ENCODE results near the gene ERC1. TPM values are rescaled to one million over a fixed set of nuclear protein-coding genes. Genes with fewer than 3 reads are reported as not detected.
"Not testable (repeated sequence)": the region's sequence is repeated elsewhere in the genome, so short reads cannot be mapped to it uniquely, and the experiment has no call there.

The ERC1 gene
- total and polyA plus RNA-seq, 2 donors = 26.6 to 76.7 TPM

GRCh38 chr12:1326258-1326657, 335.2 kb downstream of the ERC1 start:
- WGBS = 93% methylated on average over 2 of the region's 2 CpGs
- no peak overlapping the region for H3K27ac ChIP-seq (ENCODE audit: low read depth)
- no peak overlapping the region for H3K4me3 ChIP-seq (ENCODE audit: low read depth, low read length)
- H3K4me1 ChIP-seq (ENCODE audit: insufficient read depth) = no peaks in the 10 kb centered on the region
- no peak for DNase-seq (ENCODE audit: extremely low spot score)
- H3K36me3 ChIP-seq (ENCODE audit: insufficient read depth) = no peaks in the 10 kb centered on the region

DNA sequence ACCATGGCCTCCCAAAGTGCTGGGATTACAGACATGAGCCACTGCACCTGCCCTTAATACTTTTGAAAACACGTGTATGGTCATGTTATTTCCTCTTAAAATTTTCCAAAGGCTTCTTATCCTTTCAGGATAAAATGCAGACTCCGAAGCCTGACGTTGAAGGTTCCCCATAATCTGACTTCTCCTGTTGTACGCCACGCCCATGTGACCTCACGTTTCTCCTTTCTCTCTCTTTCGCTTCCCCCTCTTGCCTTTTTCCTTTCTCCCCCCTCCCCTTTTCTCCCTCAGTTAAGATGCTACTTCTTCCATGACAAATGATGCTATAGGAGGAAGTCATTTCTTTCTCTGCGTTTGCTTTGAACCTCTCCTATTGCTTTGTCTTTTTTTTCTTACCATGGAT, 337.4 kb downstream of the ERC1 start:
- no peak for DNase-seq (ENCODE audit: extremely low spot score)
- H3K4me3 ChIP-seq (ENCODE audit: low read depth, low read length) = no peak overlapping the region
- H3K4me1 ChIP-seq (ENCODE audit: insufficient read depth) = no peaks in the 10 kb centered on the region
- 88% methylated on average over 8 of the region's 8 CpGs for whole genome bisulfite sequencing
- no peaks in the 10 kb centered on the region for H3K36me3 ChIP-seq (ENCODE audit: insufficient read depth)
- H3K27ac ChIP-seq (ENCODE audit: low read depth) = no peak overlapping the region

DNA sequence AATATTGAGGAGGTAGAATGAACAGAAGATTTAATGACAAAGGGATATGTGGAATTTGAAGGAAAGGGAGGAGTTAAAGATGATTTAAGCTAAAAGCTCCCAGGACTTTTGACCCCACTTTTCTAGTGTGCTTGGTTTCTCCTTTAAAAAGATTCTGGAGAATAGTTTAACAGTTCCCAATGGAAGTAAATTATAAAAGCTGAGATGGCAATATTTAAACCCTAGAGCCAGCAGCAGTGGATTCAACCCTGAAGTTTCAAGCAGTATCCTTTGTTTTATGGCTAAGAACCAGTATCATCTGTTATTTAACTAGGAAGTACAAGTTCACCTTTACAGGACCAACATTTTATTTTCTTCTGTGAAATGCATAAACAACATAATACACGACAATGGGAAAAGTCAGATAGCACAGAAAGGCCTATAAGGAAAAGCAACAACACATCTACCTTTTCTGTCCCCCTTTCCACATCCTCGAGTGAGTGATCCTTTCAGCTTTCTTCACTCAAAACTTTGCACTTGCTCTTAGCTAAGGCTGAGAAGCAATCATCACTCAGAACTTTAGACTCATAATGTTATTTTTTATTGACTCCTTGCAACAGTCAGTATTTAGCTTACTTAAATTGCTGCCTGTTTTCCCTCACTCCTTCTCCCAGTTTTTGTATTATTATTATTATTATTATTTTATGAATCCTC, 338.9 kb downstream of the ERC1 start:
- Histone ChIP-seq H3K4me3 (ENCODE audit: low read depth, low read length) (no peak overlapping the region), H3K4me1 (ENCODE audit: insufficient read depth) (no peaks in the 10 kb centered on the region), H3K36me3 (ENCODE audit: insufficient read depth) (no peaks in the 10 kb centered on the region), H3K27ac (ENCODE audit: low read depth) (no peak overlapping the region)
- WGBS = 90% methylated on average over 2 of the region's 2 CpGs
- DNase-seq (ENCODE audit: extremely low spot score) = no peak

DNA sequence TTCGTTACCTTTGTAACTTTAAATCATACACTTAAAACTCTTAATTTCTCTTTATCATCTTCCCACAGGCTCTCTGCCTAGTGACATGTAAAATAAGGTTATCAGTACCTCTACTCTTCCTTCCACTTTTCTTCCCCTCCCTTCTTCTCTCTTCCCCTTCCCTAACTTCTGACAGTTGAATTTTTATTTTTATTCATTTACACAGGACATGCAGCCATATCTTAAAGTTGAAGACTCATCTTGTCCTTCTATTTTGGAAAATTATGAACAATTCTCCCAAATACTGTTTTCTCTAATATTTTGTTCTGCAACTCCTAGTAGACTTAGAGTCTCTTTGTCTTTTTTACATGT, 339.4 kb downstream of the ERC1 start:
- Histone ChIP-seq H3K4me3 (ENCODE audit: low read depth, low read length) (no peak overlapping the region), H3K4me1 (ENCODE audit: insufficient read depth) (no peaks in the 10 kb centered on the region), H3K36me3 (ENCODE audit: insufficient read depth) (no peaks in the 10 kb centered on the region), H3K27ac (ENCODE audit: low read depth) (no peak overlapping the region)
- 99% methylated on average over 1 of the region's 1 CpG for WGBS
- no peak for DNase-seq (ENCODE audit: extremely low spot score)

- no peak overlapping the region for H3K4me3 ChIP-seq (ENCODE audit: low read depth, low read length)
- no peaks in the 10 kb centered on the region for H3K4me1 ChIP-seq (ENCODE audit: insufficient read depth)
- 80% methylated on average over 3 of the region's 3 CpGs for WGBS
- H3K36me3 ChIP-seq (ENCODE audit: insufficient read depth) = no peaks in the 10 kb centered on the region
- no peak overlapping the region for H3K27ac ChIP-seq (ENCODE audit: low read depth)
- no peak for DNase-seq (ENCODE audit: extremely low spot score)
These were observed 341.3 kb downstream of the ERC1 start for GRCh38 chr12:1332327-1332726.

DNA sequence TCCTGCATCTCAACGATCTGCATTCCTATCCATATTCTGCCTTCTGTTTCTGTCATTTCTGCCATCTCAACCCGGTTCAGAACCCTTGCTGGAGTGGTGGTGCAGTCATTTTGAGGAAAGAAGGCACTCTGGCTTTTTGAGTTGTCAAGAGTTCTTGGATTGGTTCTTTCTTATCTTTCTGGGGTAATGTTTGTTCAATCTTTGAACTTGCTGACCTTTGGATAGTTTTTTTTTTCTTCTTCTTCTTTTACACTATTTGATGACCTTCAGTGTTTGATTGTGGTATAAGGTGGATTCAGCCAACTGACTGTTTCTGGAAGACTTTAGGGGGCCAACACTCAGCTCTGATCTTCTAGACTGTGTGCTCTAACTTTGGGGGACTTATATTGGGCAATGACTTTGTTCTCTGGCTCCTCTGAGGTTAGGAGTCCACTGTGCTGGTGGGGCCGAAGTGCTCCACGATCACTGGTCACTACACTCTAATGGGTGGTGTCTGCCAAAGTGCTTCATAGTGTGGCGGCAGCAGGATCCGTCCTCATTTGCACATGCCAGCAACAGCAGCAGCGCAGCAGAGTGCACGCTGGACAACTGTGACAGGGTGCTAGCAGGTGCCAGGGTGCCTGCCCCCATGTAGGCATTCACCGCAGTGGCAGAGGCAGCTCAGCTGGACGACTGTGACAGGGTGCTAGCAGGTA, 347.6 kb downstream of the ERC1 start:
- no peak for DNase-seq (ENCODE audit: extremely low spot score)
- 90% methylated on average over 10 of the region's 10 CpGs for WGBS
- Histone ChIP-seq H3K36me3 (ENCODE audit: insufficient read depth) (no peaks in the 10 kb centered on the region), H3K4me1 (ENCODE audit: insufficient read depth) (no peaks in the 10 kb centered on the region), H3K27ac (ENCODE audit: low read depth) (no peak overlapping the region), H3K4me3 (ENCODE audit: low read depth, low read length) (no peak overlapping the region)

GRCh38 chr12:1339178-1339541, 348.1 kb downstream of the ERC1 start:
- not testable (repeated sequence) for H3K36me3 ChIP-seq (ENCODE audit: insufficient read depth); H3K27ac ChIP-seq (ENCODE audit: low read depth); H3K4me1 ChIP-seq (ENCODE audit: insufficient read depth); DNase-seq (ENCODE audit: extremely low spot score); H3K4me3 ChIP-seq (ENCODE audit: low read depth, low read length)
- 95% methylated on average over 8 of the region's 8 CpGs for WGBS

GRCh38 chr12:1339618-1340319, 348.7 kb downstream of the ERC1 start:
- Histone ChIP-seq H3K4me3 (ENCODE audit: low read depth, low read length) (no peak overlapping the region), H3K36me3 (ENCODE audit: insufficient read depth) (no peaks in the 10 kb centered on the region), H3K27ac (ENCODE audit: low read depth) (no peak overlapping the region), H3K4me1 (ENCODE audit: insufficient read depth) (no peaks in the 10 kb centered on the region)
- DNase-seq (ENCODE audit: extremely low spot score) = no peak
- WGBS = 95% methylated on average over 7 of the region's 7 CpGs

GRCh38 chr12:1341270-1341669, 350.2 kb downstream of the ERC1 start:
- 87% methylated on average over 6 of the region's 6 CpGs for WGBS
- H3K27ac ChIP-seq (ENCODE audit: low read depth); H3K4me1 ChIP-seq (ENCODE audit: insufficient read depth); DNase-seq (ENCODE audit: extremely low spot score); H3K36me3 ChIP-seq (ENCODE audit: insufficient read depth); H3K4me3 ChIP-seq (ENCODE audit: low read depth, low read length): not testable (repeated sequence)

DNA sequence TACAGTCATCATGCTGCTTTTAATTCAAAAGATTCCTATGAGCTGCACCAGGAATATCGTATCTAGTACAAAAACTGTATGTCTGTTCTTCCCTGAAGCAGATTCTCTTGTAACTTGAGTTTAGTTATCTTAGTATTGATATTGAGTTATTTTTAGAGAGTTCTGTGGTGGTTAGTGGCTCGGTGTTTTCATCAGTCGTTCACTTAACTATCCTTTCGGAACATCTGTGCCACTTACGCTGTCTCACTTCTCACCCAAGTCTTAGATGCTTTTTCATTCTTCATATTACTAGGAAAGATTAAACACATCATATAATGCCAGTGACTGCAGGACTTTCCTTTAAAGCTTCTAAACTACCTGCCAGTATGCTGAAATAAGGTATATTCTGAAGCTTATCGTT, 352.4 kb downstream of the ERC1 start:
- Histone ChIP-seq H3K4me3 (ENCODE audit: low read depth, low read length) (no peak overlapping the region), H3K36me3 (ENCODE audit: insufficient read depth) (peaks cover 2% of the 10 kb centered on the region), H3K4me1 (ENCODE audit: insufficient read depth) (no peaks in the 10 kb centered on the region), H3K27ac (ENCODE audit: low read depth) (no peak overlapping the region)
- 88% methylated on average over 6 of the region's 6 CpGs for WGBS
- DNase-seq (ENCODE audit: extremely low spot score) = no peak

- Histone ChIP-seq H3K27ac (ENCODE audit: low read depth) (no peak overlapping the region), H3K4me3 (ENCODE audit: low read depth, low read length) (no peak overlapping the region), H3K36me3 (ENCODE audit: insufficient read depth) (peaks cover 2% of the 10 kb centered on the region), H3K4me1 (ENCODE audit: insufficient read depth) (no peaks in the 10 kb centered on the region)
- 93% methylated on average over 4 of the region's 4 CpGs for WGBS
- no peak for DNase-seq (ENCODE audit: extremely low spot score)
These were observed 353.2 kb downstream of the ERC1 start for GRCh38 chr12:1344245-1344644.

DNA sequence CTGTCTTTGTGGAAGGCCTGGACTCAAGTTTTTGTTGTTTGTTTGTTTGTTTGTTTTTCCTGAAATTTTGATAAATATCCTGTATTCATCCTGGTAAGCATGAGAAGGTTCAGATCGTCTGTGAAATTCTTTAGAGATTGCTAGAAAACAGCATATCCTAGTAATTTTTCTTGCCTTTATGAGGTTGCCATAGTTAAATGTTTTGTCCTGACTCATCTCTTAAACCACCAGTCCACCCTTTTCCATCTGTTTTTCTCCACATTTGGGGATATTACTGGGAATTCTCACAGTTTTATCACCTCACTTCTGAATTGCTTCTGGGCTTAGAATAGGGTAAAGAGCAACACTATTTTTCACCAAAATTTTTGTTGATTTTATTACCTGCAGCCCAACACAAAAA, 355.1 kb downstream of the ERC1 start:
- no peaks in the 10 kb centered on the region for H3K4me1 ChIP-seq (ENCODE audit: insufficient read depth)
- H3K36me3 ChIP-seq (ENCODE audit: insufficient read depth) = peaks cover 2% of the 10 kb centered on the region
- H3K4me3 ChIP-seq (ENCODE audit: low read depth, low read length) = no peak overlapping the region
- H3K27ac ChIP-seq (ENCODE audit: low read depth) = no peak overlapping the region
- WGBS = 82% methylated on average over 1 of the region's 1 CpG
- no peak for DNase-seq (ENCODE audit: extremely low spot score)

GRCh38 chr12:1347294-1347693, 356.3 kb downstream of the ERC1 start:
- H3K27ac ChIP-seq (ENCODE audit: low read depth) = no peak overlapping the region
- H3K4me3 ChIP-seq (ENCODE audit: low read depth, low read length) = no peak overlapping the region
- no peak for DNase-seq (ENCODE audit: extremely low spot score)
- H3K4me1 ChIP-seq (ENCODE audit: insufficient read depth) = no peaks in the 10 kb centered on the region
- H3K36me3 ChIP-seq (ENCODE audit: insufficient read depth) = peaks cover 2% of the 10 kb centered on the region

- Histone ChIP-seq H3K4me3 (ENCODE audit: low read depth, low read length) (no peak overlapping the region), H3K27ac (ENCODE audit: low read depth) (no peak overlapping the region), H3K36me3 (ENCODE audit: insufficient read depth) (peaks cover 2% of the 10 kb centered on the region), H3K4me1 (ENCODE audit: insufficient read depth) (no peaks in the 10 kb centered on the region)
- WGBS = 92% methylated on average over 6 of the region's 6 CpGs
- no peak for DNase-seq (ENCODE audit: extremely low spot score)
These were observed 357.6 kb downstream of the ERC1 start for GRCh38 chr12:1348606-1349005.
